CD4-positive, alpha-beta T cell treated with Interferon gamma for 1 hour (primary cell): ENCODE results near the gene ANO2.

Experiments
- DNase-seq: peaks from one replicate; pipeline ENCODE4 v3.0.0-alpha.2; 2020

Gene ANO2

GRCh38 chr12:5809586-5809985 lies 135.5 kb downstream of the ANO2 start:
- no peak for DNase-seq

- DNase-seq: no peak
These were observed 136.1 kb downstream of the ANO2 start for GRCh38 chr12:5808981-5809380.

- DNase-seq: no peak
These were observed 137.4 kb downstream of the ANO2 start for GRCh38 chr12:5807514-5808219.

- DNase-seq: no peak
These were observed 138.0 kb downstream of the ANO2 start for GRCh38 chr12:5807090-5807414.

- DNase-seq: no peak
These were observed 138.5 kb downstream of the ANO2 start for GRCh38 chr12:5806371-5807089.

- no peak for DNase-seq
These were observed 141.5 kb downstream of the ANO2 start for GRCh38 chr12:5803532-5803931.

- DNase-seq: no peak
These were observed 146.6 kb downstream of the ANO2 start for GRCh38 chr12:5798242-5799015.

GRCh38 chr12:5797661-5798060 lies 147.4 kb downstream of the ANO2 start:
- DNase-seq: no peak

- no peak for DNase-seq
These were observed 148.2 kb downstream of the ANO2 start for GRCh38 chr12:5796959-5797225.

GRCh38 chr12:5796171-5796958 lies 148.7 kb downstream of the ANO2 start:
- no peak for DNase-seq

- no peak for DNase-seq
These were observed 150.9 kb downstream of the ANO2 start for GRCh38 chr12:5794156-5794555.

GRCh38 chr12:5792343-5792742 lies 152.7 kb downstream of the ANO2 start:
- no peak for DNase-seq

- no peak for DNase-seq
These were observed 155.5 kb downstream of the ANO2 start for GRCh38 chr12:5789469-5789968.

GRCh38 chr12:5787828-5788227 lies 157.2 kb downstream of the ANO2 start:
- no peak for DNase-seq

- no peak for DNase-seq
These were observed 159.5 kb downstream of the ANO2 start for GRCh38 chr12:5785601-5786000.

- no peak for DNase-seq
These were observed 160.5 kb downstream of the ANO2 start for GRCh38 chr12:5784462-5785130.

GRCh38 chr12:5783289-5783920 lies 161.7 kb downstream of the ANO2 start:
- DNase-seq: no peak

- DNase-seq: no peak
These were observed 164.5 kb downstream of the ANO2 start for GRCh38 chr12:5780536-5780935.

- DNase-seq: no peak
These were observed 165.7 kb downstream of the ANO2 start for GRCh38 chr12:5779401-5779800.

GRCh38 chr12:5778821-5779220 lies 166.2 kb downstream of the ANO2 start:
- DNase-seq: no peak

GRCh38 chr12:5777451-5777850 lies 167.6 kb downstream of the ANO2 start:
- no peak for DNase-seq

GRCh38 chr12:5776091-5776490 lies 169.0 kb downstream of the ANO2 start:
- no peak for DNase-seq
